ENCODE measurements around the gene MS4A18. TPM values are rescaled to one million over a fixed set of nuclear protein-coding genes. Genes with fewer than 3 reads are reported as not detected.

The MS4A18 gene
- total and polyA plus RNA-seq, 4 donors = not detected

GRCh38 chr11:60761436-60762190 lies 37.1 kb downstream of the MS4A18 start (continued):
- no peak for TF ChIP-seq REST (IDR thresholded peaks at IDR 0.05)
- TF ChIP-seq JUND (IDR thresholded peaks at IDR 0.05) = no peak
- TF ChIP-seq CTCF (IDR thresholded peaks at IDR 0.05; ENCODE audit: low read depth, low read length, missing input control) = no peak

- TF ChIP-seq REST (IDR thresholded peaks at IDR 0.05) = no peak
- no peak for TF ChIP-seq HNF4A (conservative IDR thresholded peaks at IDR 0.05)
- TF ChIP-seq GABPA (IDR thresholded peaks at IDR 0.05 in 1 of 2, conservative IDR thresholded peaks at IDR 0.05 in 1 of 2) = no peak
- TF ChIP-seq HNF4G (IDR thresholded peaks at IDR 0.05) = no peak
- no peak for TF ChIP-seq FOXA1 (IDR thresholded peaks at IDR 0.05)
- TF ChIP-seq TAF1 (conservative IDR thresholded peaks at IDR 0.05) = no peak
- TF ChIP-seq JUND (IDR thresholded peaks at IDR 0.05) = no peak
- no peak for TF ChIP-seq ZBTB33 (IDR thresholded peaks at IDR 0.05)
- no peak for TF ChIP-seq EGR1 (IDR thresholded peaks at IDR 0.05; ENCODE audit: low read depth in 2 of 2)
- TF ChIP-seq CTCF (IDR thresholded peaks at IDR 0.05; ENCODE audit: low read depth, low read length, missing input control) = peak; percentile 26
- TF ChIP-seq SP1 (IDR thresholded peaks at IDR 0.05) = no peak
- TF ChIP-seq FOXA2 (IDR thresholded peaks at IDR 0.05) = no peak
- peak in 1 of 2 donors; percentile 37 for TF ChIP-seq RAD21 (IDR thresholded peaks at IDR 0.05)
- TF ChIP-seq ATF3 (IDR thresholded peaks at IDR 0.05) = no peak
- no peak for TF ChIP-seq NR2F2 (IDR thresholded peaks at IDR 0.05)
- Histone ChIP-seq H3K9ac (ENCODE audit: low read depth in 1 of 2, low read length in 2 of 2) (no peak overlapping the region), H3K27ac (ENCODE audit: low read depth in 1 of 2, low read length in 2 of 2) (no peak overlapping the region), H3K9me3 (ENCODE audit: control insufficient read depth in 4 of 4, low read length in 3 of 4) (no peaks in the 10 kb centered on the region), H3K4me3 (ENCODE audit: low read depth in 1 of 3, low read length in 3 of 3) (no peak overlapping the region), H3K4me1 (ENCODE audit: control insufficient read depth in 4 of 4, insufficient read depth in 4 of 4, low read length in 3 of 4) (no peaks in the 10 kb centered on the region), H3K27me3 (ENCODE audit: control insufficient read depth in 4 of 4, insufficient read depth in 4 of 4, low read length in 3 of 4) (peaks cover 0 to 5% (median 0%) of the 10 kb centered on the region in 4 donors), H3K36me3 (ENCODE audit: control insufficient read depth in 4 of 4, insufficient read depth in 3 of 4, low read depth in 1 of 4, low read length in 3 of 4) (no peaks in the 10 kb centered on the region)
- 63% methylated on average over 11 of the region's 11 CpGs for WGBS
- DNase-seq (ENCODE audit: low spot score) = no peak
Observed at GRCh38 chr11:60762851-60763691, 38.6 kb downstream of the MS4A18 start.
